SU-DHL-6 (cell line): ENCODE measurements around the gene CARD14.
"Not testable (repeated sequence)": the region's sequence is repeated elsewhere in the genome, so short reads cannot be mapped to it uniquely, and the experiment has no call there.

Source experiments
- H2AFZ ChIP-seq: fragments of 200-600 bp; sonication (generic); 2 replicates; pipeline ENCODE4 v1.6.1; 2014; ENCODE audit warnings: low read depth, mild to moderate bottlenecking, moderate library complexity, mixed read lengths, antibody characterized with exemption, low read length; ENCODE audit not compliant: severe bottlenecking
- H3F3A ChIP-seq: fragments of 200-600 bp; shearing (Covaris generic); 2 replicates; pipeline ENCODE4 v1.6.0; 2016; ENCODE audit warnings: antibody characterized with exemption, mild to moderate bottlenecking; ENCODE audit not compliant: insufficient read depth
- H3K27ac ChIP-seq: fragments of 200-600 bp; sonication (generic); 2 replicates; pipeline ENCODE4 v1.5.1; 2016; ENCODE audit warnings: low read depth, mild to moderate bottlenecking, low read length, moderate library complexity, mixed read lengths
- H3K27me3 ChIP-seq: fragments of 200-600 bp; sonication (generic), shearing (Covaris generic); 2 replicates; pipeline ENCODE4 v1.6.0; 2014; ENCODE audit warnings: mild to moderate bottlenecking, low read length
- H3K36me3 ChIP-seq: fragments of 200-600 bp; sonication (generic); 2 replicates; pipeline ENCODE4 v1.6.1; 2014; ENCODE audit warnings: mild to moderate bottlenecking, low read length, mixed read lengths
- H3K4me2 ChIP-seq: fragments of 300-600, 200-600 bp; shearing (Covaris generic), sonication (generic); 2 replicates; pipeline ENCODE4 v1.6.0; 2014; ENCODE audit warnings: low read length, low read depth, mild to moderate bottlenecking; ENCODE audit not compliant: poor library complexity, severe bottlenecking
- H3K4me3 ChIP-seq: fragments of 200-600 bp; sonication (generic); 2 replicates; pipeline ENCODE4 v1.5.1; 2014; ENCODE audit warnings: antibody characterized with exemption, low read length, mild to moderate bottlenecking, mixed read lengths; ENCODE audit not compliant: insufficient read depth, poor library complexity, severe bottlenecking
- H3K79me2 ChIP-seq: fragments of 200-600 bp; sonication (generic); 2 replicates; pipeline ENCODE4 v1.6.1; 2014; ENCODE audit warnings: mild to moderate bottlenecking, low read length, moderate library complexity; ENCODE audit not compliant: insufficient read depth
- H3K9ac ChIP-seq: fragments of 200-600 bp; sonication (generic); 2 replicates; pipeline ENCODE4 v1.7.0; 2014; ENCODE audit warnings: mild to moderate bottlenecking, low read length
- H3K9me2 ChIP-seq: fragments of 200-600 bp; sonication (generic); replicated peaks from 2 replicates; pipeline ENCODE4 v1.6.1; 2014; ENCODE audit warnings: low read length; ENCODE audit not compliant: insufficient read depth
- H3K9me3 ChIP-seq: fragments of 200-600 bp; sonication (generic); 2 replicates; pipeline ENCODE4 v1.6.1; 2014; ENCODE audit warnings: low read length, mixed read lengths; ENCODE audit not compliant: insufficient read depth
- H4K20me1 ChIP-seq: fragments of 200-600 bp; sonication (generic); 2 replicates; pipeline ENCODE4 v1.6.1; 2014; ENCODE audit warnings: low read depth, mild to moderate bottlenecking, antibody characterized with exemption, low read length, moderate library complexity, mixed read lengths
- CTCF ChIP-seq: fragments of 200-600 bp; sonication (generic); IDR thresholded peaks from one replicate; pipeline ENCODE4 v1.5.1; 2017; ENCODE audit warnings: antibody characterized with exemption, mild to moderate bottlenecking, low read length, moderate library complexity; ENCODE audit not compliant: insufficient read depth, poor library complexity, severe bottlenecking
- EZH2phosphoT487 ChIP-seq: fragments of 200-600 bp; sonication (generic), shearing (Covaris generic); conservative IDR thresholded peaks from 2 replicates; pipeline ENCODE4 v1.6.1; 2018; ENCODE audit warnings: mild to moderate bottlenecking, antibody characterized with exemption, low read length, moderate library complexity, mixed read lengths

CARD14 gene

DNA sequence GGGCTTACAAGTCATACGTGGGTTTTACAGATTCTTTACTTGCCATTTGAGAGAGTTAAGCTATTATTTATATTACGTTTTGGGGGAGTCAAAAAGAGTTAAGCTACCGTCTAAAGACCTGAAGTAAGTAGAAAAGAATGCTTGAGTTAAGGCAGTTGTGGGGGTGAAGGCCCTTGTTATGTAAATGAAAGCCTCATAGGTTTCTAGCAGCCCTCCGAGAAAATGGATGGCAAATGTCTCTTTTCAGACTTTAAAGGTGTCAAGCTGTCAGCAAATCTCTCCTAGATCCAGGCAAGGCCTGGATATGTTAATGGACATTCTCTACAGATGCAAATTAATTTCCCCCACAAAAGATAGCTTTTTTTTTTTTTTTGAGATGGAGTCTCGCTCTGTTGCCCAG, 15.7 kb upstream of the CARD14 start:
- H3K9ac ChIP-seq = no peak overlapping the region
- H3K27me3 ChIP-seq = no peaks in the 10 kb centered on the region
- no peaks in the 10 kb centered on the region for H4K20me1 ChIP-seq
- H2AFZ ChIP-seq = no peak overlapping the region
- H3F3A ChIP-seq = no peaks in the 10 kb centered on the region
- no peak overlapping the region for H3K27ac ChIP-seq
- TF ChIP-seq CTCF (no peak), EZH2phosphoT487 (no peak)
- no peak overlapping the region for H3K4me3 ChIP-seq
- no peaks in the 10 kb centered on the region for H3K9me2 ChIP-seq
- H3K4me2 ChIP-seq = no peak overlapping the region
- H3K9me3 ChIP-seq = no peaks in the 10 kb centered on the region
- H3K79me2 ChIP-seq = no peaks in the 10 kb centered on the region
- no peaks in the 10 kb centered on the region for H3K36me3 ChIP-seq

DNA sequence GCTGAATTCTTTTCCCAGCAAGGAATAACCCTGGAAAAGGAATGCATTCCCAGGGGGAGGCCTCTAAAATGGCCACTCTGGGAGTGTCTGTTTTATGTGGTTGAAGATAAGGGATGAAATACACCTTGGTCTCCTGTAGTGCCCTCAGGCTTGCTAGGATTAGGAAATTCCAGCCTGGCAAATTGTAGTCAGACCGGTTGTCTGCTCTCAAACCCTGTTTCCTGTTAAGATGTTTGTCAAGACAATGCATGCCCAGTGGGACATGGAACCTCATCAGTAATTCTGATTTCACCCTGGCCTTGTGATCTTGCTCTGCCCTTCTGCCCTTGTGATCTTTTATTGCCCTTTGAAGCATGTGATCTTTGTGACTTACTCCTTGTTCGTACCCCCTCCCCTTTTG, 14.2 kb upstream of the CARD14 start:
- not testable (repeated sequence) for H3K27me3 ChIP-seq, H3K4me2 ChIP-seq, H2AFZ ChIP-seq, H4K20me1 ChIP-seq, H3K36me3 ChIP-seq, H3K9ac ChIP-seq, H3K27ac ChIP-seq, H3F3A ChIP-seq, H3K4me3 ChIP-seq, H3K79me2 ChIP-seq, H3K9me3 ChIP-seq, H3K9me2 ChIP-seq

- H3K9me3 ChIP-seq = no peaks in the 10 kb centered on the region
- H3K27ac ChIP-seq = no peak overlapping the region
- no peaks in the 10 kb centered on the region for H3K27me3 ChIP-seq
- H2AFZ ChIP-seq = no peak overlapping the region
- no peaks in the 10 kb centered on the region for H4K20me1 ChIP-seq
- no peaks in the 10 kb centered on the region for H3K79me2 ChIP-seq
- no peak overlapping the region for H3K4me3 ChIP-seq
- no peak overlapping the region for H3K9ac ChIP-seq
- TF ChIP-seq CTCF (no peak), EZH2phosphoT487 (no peak)
- no peaks in the 10 kb centered on the region for H3K9me2 ChIP-seq
- no peak overlapping the region for H3K4me2 ChIP-seq
- no peaks in the 10 kb centered on the region for H3F3A ChIP-seq
- H3K36me3 ChIP-seq = no peaks in the 10 kb centered on the region
These were observed 11.0 kb upstream of the CARD14 start for GRCh38 chr17:80158846-80159245.

DNA sequence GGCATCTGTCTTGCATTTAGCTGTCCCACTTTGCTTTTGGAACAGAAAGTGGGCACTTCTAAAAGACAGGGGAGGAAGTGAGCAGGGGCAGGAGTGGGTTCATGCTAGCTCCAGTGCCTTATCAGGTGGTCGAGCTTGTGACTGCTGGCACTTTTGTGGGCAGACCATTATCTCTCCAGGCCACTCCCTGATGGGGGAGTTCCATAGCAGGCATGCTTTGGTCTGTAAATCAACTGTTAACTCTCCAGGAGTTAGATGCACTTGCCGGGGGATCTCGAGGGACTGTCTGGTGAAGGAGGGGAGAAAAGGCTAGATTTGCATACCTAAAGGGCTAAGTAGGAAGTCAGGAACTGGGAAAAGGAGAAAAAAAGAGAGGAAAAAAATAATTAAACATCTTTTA, 9.3 kb upstream of the CARD14 start:
- Histone ChIP-seq H3K4me3 (no peak overlapping the region), H4K20me1 (no peaks in the 10 kb centered on the region), H3K9me3 (no peaks in the 10 kb centered on the region), H3K27ac (no peak overlapping the region), H3K4me2 (no peak overlapping the region), H3F3A (no peaks in the 10 kb centered on the region), H3K9ac (no peak overlapping the region), H2AFZ (no peak overlapping the region), H3K27me3 (no peaks in the 10 kb centered on the region), H3K79me2 (no peaks in the 10 kb centered on the region), H3K36me3 (no peaks in the 10 kb centered on the region), H3K9me2 (no peaks in the 10 kb centered on the region)
- TF ChIP-seq CTCF (no peak), EZH2phosphoT487 (no peak)
